Common myeloid progenitor, CD34-positive (primary cell): Measurements from ENCODE around the gene PALD1.
A peak's percentile ranks its signal among the peaks of the same experiment; 100 is the strongest.

ENCODE experiments used
- CTCF ChIA-PET: fragments of 350-600 bp; sonication (Branson Sonifier 250); formaldehyde crosslinking; loops from one replicate; lab custom pipeline; 2021; ENCODE audit warnings: antibody characterized with exemption; lab: Charles Lee
- POLR2A ChIA-PET: fragments of 350-600 bp; sonication (Branson Sonifier 250); formaldehyde crosslinking; loops from one replicate; lab custom pipeline; 2021; ENCODE audit warnings: antibody characterized with exemption; lab: Charles Lee
- DNase-seq, 3 donors: peaks; one replicate each; pipeline versions ENCODE4 v3.0.0 to v3.0.0-alpha.2; 2013
- H3K27ac ChIP-seq, 2 experiments: 1 replicate in 1 of 2; 2 replicates in 1 of 2; pipeline ENCODE4 v1.7.0; 2013; ENCODE audit warnings: inconsistent platforms in 2 of 2, low read length in 2 of 2, mild to moderate bottlenecking in 2 of 2, low read depth in 1 of 2, moderate library complexity in 1 of 2; ENCODE audit not compliant: severe bottlenecking in 2 of 2, insufficient read depth in 1 of 2, poor library complexity in 1 of 2
- H3K27me3 ChIP-seq, 5 experiments: replicated peaks in 2 of 5; 1 replicate in 3 of 5; 2 replicates in 2 of 5; pipeline versions ENCODE4 v1.6.1 to v1.7.0; 2013; ENCODE audit warnings: low read length in 4 of 5, mild to moderate bottlenecking in 2 of 5, moderate library complexity in 2 of 5, inconsistent platforms in 1 of 5; ENCODE audit not compliant: insufficient read depth in 5 of 5, control insufficient read depth in 4 of 5
- H3K36me3 ChIP-seq, 4 experiments: 1 replicate in 2 of 4; 2 replicates in 2 of 4; pipeline versions ENCODE4 v1.6.1 to v1.7.0; 2013; ENCODE audit warnings: low read length in 3 of 4, control low read depth in 1 of 4, mild to moderate bottlenecking in 1 of 4; ENCODE audit not compliant: control insufficient read depth in 4 of 4, insufficient read depth in 4 of 4
- H3K4me1 ChIP-seq, 4 experiments: 1 replicate in 3 of 4; 2 replicates in 1 of 4; pipeline versions ENCODE4 v1.6.1 to v1.7.1; 2013; ENCODE audit warnings: low read length in 3 of 4, mild to moderate bottlenecking in 3 of 4, control low read depth in 1 of 4, inconsistent platforms in 1 of 4, moderate library complexity in 1 of 4; ENCODE audit not compliant: control insufficient read depth in 4 of 4, insufficient read depth in 4 of 4; ENCODE audit errors: control extremely low read depth in 1 of 4
- H3K4me3 ChIP-seq, 7 experiments: 1 replicate in 4 of 7; 2 replicates in 3 of 7; pipeline versions ENCODE4 v1.5.1 to v1.7.0; 2013; ENCODE audit warnings: mild to moderate bottlenecking in 7 of 7, low read length in 6 of 7, moderate library complexity in 6 of 7, inconsistent platforms in 2 of 7, low read depth in 2 of 7, control low read depth in 1 of 7; ENCODE audit not compliant: insufficient read depth in 4 of 7, control insufficient read depth in 1 of 7; ENCODE audit errors: extremely low read depth in 1 of 7
- H3K9me3 ChIP-seq, 5 experiments: 1 replicate in 4 of 5; 2 replicates in 1 of 5; pipeline versions ENCODE4 v1.6.1 to v1.7.1; 2013; ENCODE audit warnings: low read length in 4 of 5, mild to moderate bottlenecking in 2 of 5, inconsistent platforms in 1 of 5, low read depth in 1 of 5, moderate library complexity in 1 of 5; ENCODE audit not compliant: control insufficient read depth in 4 of 5, insufficient read depth in 2 of 5; ENCODE audit errors: control extremely low read depth in 1 of 5
- WGBS: methylation state at CpG from one replicate; pipeline ENCODE4 v1.1.5; 2013; ENCODE audit not compliant: insufficient coverage; 5-methylcytosine and 5-hydroxymethylcytosine counted together

PALD1 gene

GRCh38 chr10:70435241-70436085 lies 43.1 kb upstream of the PALD1 start:
- Histone ChIP-seq H3K9me3 (no peaks in the 10 kb centered on the region), H3K27me3 (peaks cover 0 to 30% (median 21%) of the 10 kb centered on the region in 5 experiments), H3K4me1 (peaks cover 2 to 17% (median 8%) of the 10 kb centered on the region in 4 experiments), H3K27ac (no peak overlapping the region), H3K36me3 (peaks cover 0 to 2% (median under 1%) of the 10 kb centered on the region in 4 experiments), H3K4me3 (no peak overlapping the region)
- no peak for DNase-seq
- WGBS = 95% methylated on average over 16 of the region's 19 CpGs
- CTCF ChIA-PET = interaction anchor here (1.2 to 2.6 kb wide), 4 partner anchors 20 to 32 kb away, joined by 3 to 10 read pairs (median 4); partner anchors contain the start of gene EIF4EBP2
- POLR2A ChIA-PET = no interaction called here

GRCh38 chr10:70437721-70438120 lies 40.8 kb upstream of the PALD1 start:
- H3K4me1 ChIP-seq = peaks cover 0 to 21% (median 15%) of the 10 kb centered on the region in 4 experiments
- no peak overlapping the region for H3K27ac ChIP-seq
- CTCF ChIA-PET = interaction anchor here (1.0 to 2.6 kb wide), 2 partner anchors 11 to 18 kb away, joined by 4 to 10 read pairs; no protein-coding TSS in a partner anchor
- WGBS = 85% methylated on average over 4 of the region's 5 CpGs
- no peaks in the 10 kb centered on the region for H3K9me3 ChIP-seq
- no peak for DNase-seq
- H3K36me3 ChIP-seq = no peaks in the 10 kb centered on the region
- H3K4me3 ChIP-seq = no peak overlapping the region
- peaks cover 0 to 52% (median 37%) of the 10 kb centered on the region in 5 experiments for H3K27me3 ChIP-seq
- POLR2A ChIA-PET = no interaction called here

GRCh38 chr10:70440296-70441160 lies 38.0 kb upstream of the PALD1 start:
- Histone ChIP-seq H3K4me1 (peaks cover 0 to 17% (median 13%) of the 10 kb centered on the region in 4 experiments), H3K9me3 (no peaks in the 10 kb centered on the region), H3K27ac (no peak overlapping the region), H3K36me3 (no peaks in the 10 kb centered on the region), H3K4me3 (peak overlapping the region in 5 of 7 experiments; percentile 11 to 61 (median 50)), H3K27me3 (peaks cover 0 to 60% (median 37%) of the 10 kb centered on the region in 5 experiments)
- WGBS = 5% methylated on average over 60 of the region's 69 CpGs
- DNase-seq = peak in 2 of 3 donors; percentile 46 to 55
- ChIA-PET POLR2A (no interaction called here), CTCF (no interaction called here)

- Histone ChIP-seq H3K9me3 (no peaks in the 10 kb centered on the region), H3K27me3 (peaks cover 0 to 60% (median 37%) of the 10 kb centered on the region in 5 experiments), H3K4me3 (peak within 1 kb of the TSS in 5 of 7 experiments; percentile 11 to 61 (median 50)), H3K27ac (no peak within 1 kb of the TSS), H3K4me1 (peaks cover 0 to 17% (median 13%) of the 10 kb centered on the region in 4 experiments), H3K36me3 (no peaks in the 10 kb centered on the region)
- peak in 2 of 3 donors; percentile 23 to 41 for DNase-seq
- WGBS = 7% methylated on average over 32 of the region's 60 CpGs
- POLR2A ChIA-PET = no interaction called here
- CTCF ChIA-PET = no interaction called here
Observed at GRCh38 chr10:70441161-70441894, 37.2 kb upstream of the PALD1 start, which contains the start of gene NODAL. Gene NODAL (minus strand): TSS chr10:70441681. CDS start chr10:70441667, 14 bp downstream.

GRCh38 chr10:70441895-70442309 lies 36.7 kb upstream of the PALD1 start:
- 18% methylated on average over 11 of the region's 12 CpGs for WGBS
- POLR2A ChIA-PET = no interaction called here
- Histone ChIP-seq H3K4me1 (peaks cover 0 to 17% (median 13%) of the 10 kb centered on the region in 4 experiments), H3K27me3 (peaks cover 0 to 60% (median 35%) of the 10 kb centered on the region in 5 experiments), H3K27ac (no peak overlapping the region), H3K9me3 (no peaks in the 10 kb centered on the region), H3K36me3 (no peaks in the 10 kb centered on the region), H3K4me3 (no peak overlapping the region)
- CTCF ChIA-PET = interaction anchor here (0.7 to 0.9 kb wide), 2 partner anchors 12 to 20 kb away, joined by 3 read pairs; no protein-coding TSS in a partner anchor
- no peak for DNase-seq

GRCh38 chr10:70442332-70442988 lies 36.1 kb upstream of the PALD1 start:
- no peaks in the 10 kb centered on the region for H3K36me3 ChIP-seq
- no peak overlapping the region for H3K4me3 ChIP-seq
- no peak overlapping the region for H3K27ac ChIP-seq
- H3K9me3 ChIP-seq = no peaks in the 10 kb centered on the region
- WGBS = 94% methylated on average over 5 of the region's 6 CpGs
- DNase-seq = no peak
- H3K27me3 ChIP-seq = peaks cover 0 to 60% (median 32%) of the 10 kb centered on the region in 5 experiments
- CTCF ChIA-PET = interaction anchor here (0.7 to 1.1 kb wide), 4 partner anchors 11 to 19 kb away, joined by 3 read pairs; no protein-coding TSS in a partner anchor
- peaks cover 0 to 17% (median 13%) of the 10 kb centered on the region in 4 experiments for H3K4me1 ChIP-seq
- POLR2A ChIA-PET = no interaction called here
